GM19467 (cell line): ENCODE results near the gene HPGD.

Experiments used
- ATAC-seq: cut with Tn5 transposase; IDR thresholded peaks from one replicate; pipeline ENCODE4 v1.9.1; 2021; ENCODE audit warnings: mild to moderate bottlenecking, moderate library complexity; ENCODE audit not compliant: unreplicated experiment

HPGD gene

DNA sequence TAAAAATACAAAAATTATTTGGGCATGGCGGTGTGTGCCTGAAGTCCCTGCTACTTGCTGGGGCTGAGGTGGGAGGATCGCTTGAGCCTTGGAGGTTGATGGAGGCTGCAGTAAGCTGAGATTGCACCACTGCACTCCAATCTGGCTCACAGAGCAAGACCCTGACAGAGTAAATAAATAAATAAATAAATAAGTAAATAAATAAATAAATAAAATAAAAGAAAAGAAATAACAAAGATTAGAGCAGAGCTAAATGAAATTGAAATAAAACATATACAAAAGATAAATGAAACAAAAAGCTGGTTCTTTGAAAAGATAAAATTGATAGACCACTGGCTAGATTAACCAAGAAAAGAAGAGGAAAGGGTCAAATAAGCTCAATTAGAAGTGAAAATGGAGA, 43.1 kb downstream of the HPGD start:
- ATAC-seq = no peak

DNA sequence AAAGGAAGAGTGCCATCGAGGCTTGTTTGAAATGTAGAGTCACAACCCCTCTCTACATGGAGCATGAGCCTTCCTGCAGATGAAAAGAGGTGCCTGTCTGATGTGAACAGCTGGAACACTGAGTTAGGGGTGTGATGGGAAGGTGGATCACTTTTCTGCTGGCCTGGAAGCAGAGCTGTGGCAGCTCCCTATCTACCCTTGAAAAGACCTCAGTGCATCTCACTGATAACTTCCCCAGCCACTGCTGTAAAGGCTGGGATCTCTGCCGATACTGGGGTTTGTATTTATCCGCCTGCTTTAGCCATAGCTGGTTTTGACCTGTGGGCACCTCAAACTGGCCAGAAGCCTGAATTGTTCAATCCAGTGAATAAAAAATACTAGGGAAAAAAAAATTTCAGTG, 46.8 kb downstream of the HPGD start:
- no peak for ATAC-seq

DNA sequence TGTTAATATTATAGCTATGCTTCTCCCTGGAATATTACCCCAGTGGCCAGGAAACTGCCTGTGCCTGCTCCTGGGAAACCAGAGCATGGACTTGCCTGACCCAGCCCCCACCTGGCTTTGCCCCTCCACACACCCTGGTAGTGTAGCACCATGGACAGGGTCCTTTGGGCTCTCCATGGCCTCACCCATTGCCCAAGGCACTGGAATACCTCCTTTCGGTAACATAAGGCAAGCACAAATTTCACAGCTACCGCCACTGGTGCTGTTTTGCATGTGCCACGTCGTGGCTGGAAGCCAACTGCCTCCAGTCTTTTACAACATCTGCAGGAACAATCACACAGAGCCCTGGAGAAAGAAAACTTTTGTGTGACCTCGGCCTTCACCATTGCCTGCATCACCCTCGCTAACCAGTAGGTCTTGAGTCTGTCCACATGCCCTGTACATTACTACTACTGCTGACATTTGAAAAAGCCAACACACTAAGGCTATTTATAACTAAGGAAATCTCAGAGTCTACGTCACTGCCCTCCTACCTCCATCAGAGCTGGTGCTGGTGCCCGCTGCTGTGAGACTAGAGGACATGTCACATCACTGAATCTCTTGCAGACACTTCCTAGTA, 47.7 kb downstream of the HPGD start:
- no peak for ATAC-seq

DNA sequence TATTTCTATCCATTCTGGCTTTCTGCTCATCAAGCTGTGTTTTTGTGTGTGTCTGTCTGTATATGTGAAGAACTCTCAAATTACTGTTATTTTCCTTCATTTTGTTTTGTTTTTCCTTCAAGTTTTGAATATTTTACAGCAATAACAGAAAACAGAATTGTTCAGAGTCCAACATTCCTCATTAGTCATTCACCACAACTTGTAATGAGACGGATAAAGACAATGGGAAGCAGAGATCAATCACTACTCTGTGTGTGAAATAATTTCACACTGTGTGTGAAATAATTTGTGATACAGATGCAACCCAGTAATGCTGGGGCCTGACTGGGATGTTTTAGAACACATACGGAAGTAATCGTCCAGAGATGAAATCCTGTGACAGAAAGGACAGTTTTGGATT, 55.2 kb downstream of the HPGD start:
- no peak for ATAC-seq

DNA sequence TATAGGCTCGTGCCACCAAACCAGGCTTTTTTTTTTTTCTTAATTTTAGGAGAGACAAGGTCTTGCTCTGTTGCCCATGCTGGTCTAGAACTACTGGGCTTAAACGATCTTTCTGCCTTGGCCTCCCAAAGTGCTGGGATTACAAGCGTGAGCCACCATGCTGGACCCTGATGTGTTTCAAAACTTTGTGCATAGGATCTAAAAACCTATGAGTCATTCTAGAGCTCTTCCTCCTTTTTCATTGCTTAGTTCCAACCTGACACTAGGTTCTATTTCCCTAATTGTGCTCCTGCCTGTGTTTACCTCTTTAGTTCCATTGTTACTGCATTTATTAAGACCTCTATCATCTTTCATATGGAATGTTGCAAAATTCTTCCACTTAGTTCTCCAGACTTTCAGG, 57.3 kb downstream of the HPGD start:
- no peak for ATAC-seq

DNA sequence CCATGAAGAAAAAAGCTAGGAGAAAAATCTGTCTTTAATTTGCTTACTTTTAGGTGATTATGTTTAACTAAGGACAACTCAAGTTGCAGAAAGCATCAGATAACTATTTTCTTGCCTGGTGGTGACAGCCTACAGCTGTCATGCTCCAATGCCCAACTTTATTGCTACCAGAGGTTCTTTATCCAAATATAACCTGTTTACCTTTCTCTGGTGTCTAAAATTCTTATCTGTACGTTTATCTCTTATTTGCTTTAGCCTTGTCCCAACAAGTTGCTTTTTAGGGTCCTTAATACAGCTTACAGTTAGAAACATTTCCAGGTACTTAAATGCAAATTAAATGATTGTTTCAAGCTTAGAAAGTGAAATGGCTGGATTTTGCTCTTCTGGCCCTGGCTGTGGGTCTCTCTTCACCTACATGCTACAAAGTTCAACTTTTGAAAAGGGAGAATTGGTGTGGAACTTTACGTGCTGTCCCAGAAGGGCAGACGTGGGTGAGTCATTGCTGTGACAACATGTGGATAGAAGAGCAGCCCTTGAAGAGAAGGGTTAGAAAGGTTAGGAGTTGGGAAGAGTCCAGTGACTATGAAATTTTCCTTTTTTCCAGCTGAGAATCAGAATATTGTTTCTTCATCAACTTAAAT, 60.7 kb downstream of the HPGD start:
- ATAC-seq = no peak

DNA sequence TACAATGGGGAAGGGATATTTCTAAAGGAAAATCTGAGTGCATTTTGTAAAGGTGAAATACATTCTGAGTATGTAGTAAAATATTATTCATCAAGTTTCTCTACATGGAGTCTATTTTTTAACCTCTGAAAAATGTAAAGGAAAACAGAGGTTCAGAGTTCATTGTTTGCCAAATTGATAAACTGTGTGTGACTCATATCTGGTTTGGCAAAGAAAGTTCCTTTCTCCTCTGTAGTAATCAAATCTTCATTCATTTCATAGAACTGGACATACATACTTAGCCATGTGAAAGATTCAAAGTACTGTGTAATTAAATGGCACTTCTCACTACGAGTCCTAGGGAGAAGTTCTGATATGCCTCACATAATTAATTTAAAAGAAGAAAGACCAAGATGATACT, 61.6 kb downstream of the HPGD start:
- no peak for ATAC-seq

DNA sequence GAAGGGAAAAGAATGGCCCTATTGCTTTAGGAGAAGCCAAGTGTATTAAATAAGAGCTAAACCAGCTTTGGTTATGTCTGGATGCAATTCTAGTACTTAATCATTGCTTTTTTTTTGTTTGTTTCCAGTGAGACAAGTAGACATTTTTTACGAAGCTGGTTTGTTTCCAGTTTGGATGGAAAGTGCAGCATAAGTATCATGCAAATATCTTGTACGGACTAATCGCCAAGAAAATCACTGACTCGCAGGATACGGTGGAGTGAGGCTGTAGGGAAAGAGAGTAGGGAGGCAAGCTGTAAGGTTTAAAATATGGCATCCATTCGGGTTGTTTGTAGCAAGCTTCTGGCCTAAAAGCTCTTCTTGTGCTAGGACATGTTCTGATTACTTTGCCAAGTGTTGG, 64.8 kb downstream of the HPGD start:
- no peak for ATAC-seq

DNA sequence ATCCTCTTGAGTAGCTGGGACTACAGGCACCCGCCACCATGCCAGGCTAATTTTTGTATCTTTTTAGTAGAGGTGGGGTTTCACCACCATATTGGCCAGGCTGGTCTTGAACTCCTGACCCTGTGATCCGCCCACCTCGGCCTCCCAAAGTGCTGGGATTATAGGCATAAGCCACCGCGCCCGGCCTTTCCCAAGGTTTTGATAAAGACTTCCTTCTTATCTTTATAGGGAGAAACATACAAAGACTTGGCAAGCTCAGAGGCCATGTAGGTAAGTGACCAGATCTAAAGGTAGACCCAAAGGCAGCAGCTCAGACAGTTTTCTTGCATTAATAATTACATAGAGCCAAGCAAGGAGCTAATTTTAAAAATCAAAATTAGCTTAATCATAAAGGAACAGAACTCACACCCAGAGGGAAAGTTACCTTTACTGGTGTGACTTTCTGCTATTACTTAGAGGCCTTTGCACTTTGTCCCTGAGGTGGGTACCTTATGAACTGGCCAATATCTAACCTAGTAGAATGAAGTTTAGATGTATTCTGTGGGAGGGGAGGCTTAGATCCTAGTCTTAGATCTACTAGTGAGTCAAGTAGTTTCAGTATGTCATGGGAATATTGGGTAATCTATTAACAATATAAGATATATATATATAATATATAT, 67.3 kb downstream of the HPGD start:
- no peak for ATAC-seq

DNA sequence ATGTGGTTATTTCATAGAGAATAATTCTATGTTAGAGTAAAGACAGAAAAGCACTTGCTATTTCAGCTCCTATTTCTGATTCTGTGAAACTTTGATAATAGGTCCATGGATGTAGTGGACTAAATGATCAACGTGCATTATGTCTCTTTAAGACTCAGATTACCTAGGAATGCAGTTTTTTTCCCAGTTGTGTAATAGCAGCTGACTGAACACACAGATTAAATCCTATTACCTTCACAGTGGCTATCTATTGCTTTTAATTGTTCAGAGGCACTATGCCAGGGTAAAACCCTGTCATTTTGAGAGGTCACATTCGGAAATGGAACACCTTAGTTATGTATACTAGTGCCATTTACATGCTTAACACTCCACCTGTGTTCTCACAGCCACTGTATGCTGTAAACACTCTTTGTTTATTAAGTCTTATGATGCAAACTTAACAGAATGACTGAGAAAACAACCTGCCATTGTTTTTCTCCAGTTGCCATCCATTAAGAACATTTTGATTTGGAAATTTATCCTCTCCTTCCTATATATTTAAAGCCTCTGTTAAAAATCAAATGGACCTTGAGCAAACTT, 70.5 kb downstream of the HPGD start:
- ATAC-seq = no peak

DNA sequence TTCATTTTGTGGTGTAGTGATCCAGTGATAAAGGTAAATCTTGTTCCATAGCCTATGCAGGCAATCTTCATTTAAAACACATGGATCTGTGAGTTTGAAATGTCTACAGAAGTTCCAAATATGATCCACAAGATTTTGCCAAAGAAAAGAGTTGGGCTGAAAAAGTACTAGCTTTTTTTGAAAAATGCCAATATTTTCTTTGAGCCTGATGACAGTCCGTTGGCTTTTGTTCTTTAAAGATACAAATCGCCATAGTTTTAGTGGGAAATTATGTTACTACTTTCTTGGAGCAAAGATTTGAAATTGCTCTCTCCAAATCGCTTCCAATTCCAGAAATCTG, 71.5 kb downstream of the HPGD start:
- ATAC-seq = no peak

DNA sequence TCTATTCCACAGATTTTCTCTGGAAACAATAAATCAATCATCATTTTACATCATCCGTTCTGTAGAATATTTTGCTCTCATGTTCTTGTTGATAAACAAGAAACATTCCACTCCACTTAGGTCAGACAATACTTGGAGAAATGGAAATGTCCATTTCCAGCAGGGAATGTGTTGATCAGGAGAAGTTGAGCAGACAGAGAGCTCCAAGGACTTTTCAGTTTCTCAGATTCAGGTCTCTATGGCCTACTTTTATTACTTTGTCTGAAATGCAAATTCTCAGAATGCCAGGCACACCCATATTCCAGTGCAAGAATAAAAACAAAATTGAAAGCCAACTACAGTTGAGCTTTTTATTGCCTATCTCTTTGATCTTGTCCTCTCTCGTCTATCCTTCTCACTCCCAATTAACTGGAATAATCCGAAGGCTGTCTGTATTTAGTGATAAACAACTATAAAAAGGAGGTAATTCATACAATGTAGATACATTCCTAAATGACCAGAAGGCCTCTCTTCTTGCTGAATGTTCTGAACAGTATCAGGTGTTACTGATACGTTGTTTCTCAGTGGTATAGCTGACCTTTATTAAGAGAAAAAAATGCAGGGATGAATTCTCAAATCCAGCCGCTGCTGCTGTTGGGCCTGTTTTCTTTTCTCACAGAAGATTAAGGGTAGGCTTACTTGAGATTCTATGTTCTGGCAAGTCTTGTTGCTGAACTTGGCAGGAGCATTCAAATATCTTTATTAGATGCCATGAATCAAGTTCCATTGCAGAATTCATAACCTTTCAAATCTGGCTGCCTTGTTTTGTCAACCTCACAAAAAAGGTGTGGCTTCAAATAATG, 72.1 kb downstream of the HPGD start:
- no peak for ATAC-seq

DNA sequence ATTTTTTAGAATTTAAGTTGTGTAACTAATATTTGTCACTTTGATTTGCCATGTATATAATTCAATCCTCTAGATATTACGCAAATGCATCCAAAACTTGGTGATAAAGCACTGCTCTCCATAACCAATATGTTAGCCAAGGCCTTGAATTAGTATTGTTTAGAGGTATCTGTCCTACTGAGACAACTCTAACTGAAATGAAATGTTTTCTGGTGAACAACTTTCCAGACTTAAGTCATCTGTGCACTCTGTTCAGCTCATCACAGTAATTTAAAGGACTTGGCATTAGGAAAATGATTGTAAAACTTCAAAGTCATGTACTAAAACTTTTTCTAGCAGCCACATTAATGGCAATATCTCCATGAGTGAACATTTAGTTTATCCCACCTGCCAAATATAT, 73.1 kb downstream of the HPGD start:
- no peak for ATAC-seq

DNA sequence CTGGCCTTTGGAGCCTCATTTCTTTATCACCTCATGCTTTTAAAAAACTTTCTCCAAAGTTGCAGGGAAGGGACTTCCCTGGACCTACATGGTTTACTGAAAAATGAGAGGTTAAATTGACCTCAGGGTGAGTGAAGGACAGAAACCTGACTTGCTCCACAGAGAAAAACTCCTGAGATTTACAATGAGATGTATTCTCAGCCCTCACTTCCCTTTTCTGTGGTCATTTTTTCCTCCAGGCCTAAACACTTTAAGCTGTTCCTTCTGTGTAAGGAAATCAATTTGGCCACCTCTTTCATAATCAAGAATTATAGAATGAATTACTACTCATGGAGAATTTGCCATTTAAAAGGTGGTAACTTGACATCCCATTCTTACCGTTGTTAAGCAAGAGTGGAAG, 77.9 kb downstream of the HPGD start:
- ATAC-seq = no peak
